ENCODE measurements around the gene LUC7L3. TPM values are rescaled to one million over a fixed set of nuclear protein-coding genes. Genes with fewer than 3 reads are reported as not detected.

The LUC7L3 gene
- total and polyA plus RNA-seq, 2 of the 13 experiments (the other 11 are each of a cell fraction or from before 2014, with no cell fraction given), result 108 to 120 TPM

GRCh38 chr17:50707289-50708049 is 11.9 kb upstream of the LUC7L3 start, which contains the start of gene ANKRD40 (continued):
- TF ChIP-seq ZBTB40 (IDR thresholded peaks at IDR 0.05) (0 out of 2 replicates have a peak, but pooled peaks have one; percentile 23), ZBTB40 (CRISPR knock-in tag; IDR thresholded peaks at IDR 0.05) (peak; percentile 65), CEBPG (CRISPR knock-in tag; IDR thresholded peaks at IDR 0.05) (peak; percentile 65; the same call in 1 of the 2 replicates), FOSL1 (CRISPR knock-in tag; IDR thresholded peaks at IDR 0.05; ENCODE audit: borderline replicate concordance) (0 out of 2 replicates have a peak, but pooled peaks have one; percentile 49), ARID2 (CRISPR knock-in tag; IDR thresholded peaks at IDR 0.05; ENCODE audit: borderline replicate concordance) (no peak; the same call in none of the 2 replicates), TBX3 (IDR thresholded peaks at IDR 0.05; ENCODE audit: borderline replicate concordance) (no peak), ZNF407 (CRISPR knock-in tag; IDR thresholded peaks at IDR 0.05; ENCODE audit: not compliant biosample characterization) (peak; percentile 25), MXD4 (CRISPR knock-in tag; IDR thresholded peaks at IDR 0.05) (peak; percentile 44; the same call in 1 of the 2 replicates), ZNF678 (CRISPR knock-in tag; IDR thresholded peaks at IDR 0.05) (peak; percentile 79), E2F1 (CRISPR knock-in tag; IDR thresholded peaks at IDR 0.05) (no peak; the same call in 1 of the 2 replicates)
